Keratinocyte (primary cell): ENCODE measurements around the gene OVAAL. TPM values are rescaled to one million over a fixed set of nuclear protein-coding genes. Genes with fewer than 3 reads are reported as not detected.

Source experiments
- DNase-seq: peaks from one replicate; pipeline ENCODE4 v3.0.0-alpha.2; 2011; ENCODE audit warnings: low read depth, missing footprints, low spot score
- FAIRE-seq: peaks from 2 replicates; lab custom pipeline; 2011; peaks lifted over from hg19 to GRCh38; lab: Jason Lieb, UNC
- H2AFZ ChIP-seq: 2 replicates; pipeline ENCODE4 v1.6.0; 2012; ENCODE audit warnings: low read length, control low read depth, inconsistent platforms; ENCODE audit not compliant: control insufficient read depth
- H3K27ac ChIP-seq: 2 replicates; pipeline ENCODE4 v1.5.1; 2011; ENCODE audit warnings: low read length; ENCODE audit not compliant: control insufficient read depth, insufficient read depth
- H3K27me3 ChIP-seq: 3 replicates; pipeline ENCODE4 v1.6.0; 2011; ENCODE audit warnings: low read length; ENCODE audit not compliant: control insufficient read depth, insufficient read depth; ENCODE audit errors: extremely low read depth
- H3K36me3 ChIP-seq, 2 experiments: 2 replicates in 1 of 2; 3 replicates in 1 of 2; pipeline ENCODE4 v1.5.1; 2011; ENCODE audit warnings: low read length in 2 of 2, mild to moderate bottlenecking in 1 of 2; ENCODE audit not compliant: control insufficient read depth in 2 of 2, insufficient read depth in 2 of 2; ENCODE audit errors: extremely low read depth in 1 of 2
- H3K4me1 ChIP-seq: 3 replicates; pipeline ENCODE4 v1.5.1; 2011; ENCODE audit warnings: low read length; ENCODE audit not compliant: control insufficient read depth, insufficient read depth; ENCODE audit errors: extremely low read depth
- H3K4me2 ChIP-seq: 3 replicates; pipeline ENCODE4 v1.6.0; 2011; ENCODE audit warnings: low read depth, low read length; ENCODE audit not compliant: control insufficient read depth, insufficient read depth; ENCODE audit errors: extremely low read depth
- H3K4me3 ChIP-seq, 3 experiments: fragments of 200-600 bp in 1 of 3; sonication (generic) in 1 of 3; 2 replicates in 2 of 3; 3 replicates in 1 of 3; pipeline ENCODE4 v1.5.1; 2011 to 2016; ENCODE audit warnings: low read length in 3 of 3, mild to moderate bottlenecking in 3 of 3, control low read depth in 2 of 3, inconsistent platforms in 1 of 3, low read depth in 1 of 3, mixed read lengths in 1 of 3, mixed run types in 1 of 3, moderate library complexity in 1 of 3; ENCODE audit not compliant: control insufficient read depth in 2 of 3, insufficient read depth in 2 of 3; ENCODE audit errors: extremely low read depth in 1 of 3
- H3K79me2 ChIP-seq: 2 replicates; pipeline ENCODE4 v1.6.0; 2012; ENCODE audit warnings: low read length; ENCODE audit not compliant: control insufficient read depth, insufficient read depth
- H3K9ac ChIP-seq: 3 replicates; pipeline ENCODE4 v1.6.0; 2011; ENCODE audit warnings: low read length; ENCODE audit not compliant: control insufficient read depth, insufficient read depth; ENCODE audit errors: extremely low read depth
- H3K9me1 ChIP-seq: 3 replicates; pipeline ENCODE4 v1.6.0; 2011; ENCODE audit warnings: low read length; ENCODE audit not compliant: control insufficient read depth, insufficient read depth; ENCODE audit errors: extremely low read depth
- H3K9me3 ChIP-seq: 2 replicates; pipeline ENCODE4 v1.5.1; 2012; ENCODE audit warnings: low read depth, low read length; ENCODE audit not compliant: control insufficient read depth
- H4K20me1 ChIP-seq: 3 replicates; pipeline ENCODE4 v1.6.0; 2011; ENCODE audit warnings: low read length; ENCODE audit not compliant: control insufficient read depth, insufficient read depth; ENCODE audit errors: extremely low read depth
- EZH2 ChIP-seq: IDR thresholded peaks from one replicate; pipeline ENCODE4 v1.6.1; 2012; ENCODE audit warnings: inconsistent platforms, mild to moderate bottlenecking, low read length, moderate library complexity
- dilution Hi-C: fragments of 300-500 bp; cut with MboI; formaldehyde crosslinking; loops from one replicate; pipeline ENCODE4 v1.7.0; 2020; ENCODE audit warnings: low sequenced_read_pairs; ENCODE audit not compliant: extremely low pct_ligation_motif_present
- polyA plus RNA-seq, 5 experiments: library from polyadenylated mRNA; depleted of rRNA in 3 of 5; stranded (reverse) in 3 of 5; stranded (forward) in 1 of 5; unstranded in 1 of 5; fragments of >200 nt; gene quantifications; 1 replicate in 1 of 5; 2 replicates in 3 of 5; 3 replicates in 1 of 5; pipeline versions ENCODE4 v1.2.1 to v1.2.3, GENCODE V29; 2011 to 2012; ENCODE audit warnings: missing spikeins in 2 of 5, low read depth in 1 of 5, low replicate concordance in 1 of 5
- TF ChIP-seq, protein P1 (sequence below), 3 experiments: IDR thresholded peaks in 1 of 3; conservative IDR thresholded peaks in 1 of 3; optimal IDR thresholded peaks in 1 of 3; 2 replicates in 2 of 3; 3 replicates in 1 of 3; pipeline versions ENCODE3 to v1.5.1; 2011; ENCODE audit warnings: low read length in 3 of 3, mild to moderate bottlenecking in 3 of 3, moderate library complexity in 2 of 3, control low read depth in 1 of 3, inconsistent platforms in 1 of 3; ENCODE audit not compliant: insufficient read depth in 2 of 3; ENCODE audit errors: extremely low read depth in 1 of 3

The OVAAL gene
- polyA plus RNA-seq, 1 donor (not counting 4 experiments of a cell fraction or from before 2014, with no cell fraction given), result not detected

DNA sequence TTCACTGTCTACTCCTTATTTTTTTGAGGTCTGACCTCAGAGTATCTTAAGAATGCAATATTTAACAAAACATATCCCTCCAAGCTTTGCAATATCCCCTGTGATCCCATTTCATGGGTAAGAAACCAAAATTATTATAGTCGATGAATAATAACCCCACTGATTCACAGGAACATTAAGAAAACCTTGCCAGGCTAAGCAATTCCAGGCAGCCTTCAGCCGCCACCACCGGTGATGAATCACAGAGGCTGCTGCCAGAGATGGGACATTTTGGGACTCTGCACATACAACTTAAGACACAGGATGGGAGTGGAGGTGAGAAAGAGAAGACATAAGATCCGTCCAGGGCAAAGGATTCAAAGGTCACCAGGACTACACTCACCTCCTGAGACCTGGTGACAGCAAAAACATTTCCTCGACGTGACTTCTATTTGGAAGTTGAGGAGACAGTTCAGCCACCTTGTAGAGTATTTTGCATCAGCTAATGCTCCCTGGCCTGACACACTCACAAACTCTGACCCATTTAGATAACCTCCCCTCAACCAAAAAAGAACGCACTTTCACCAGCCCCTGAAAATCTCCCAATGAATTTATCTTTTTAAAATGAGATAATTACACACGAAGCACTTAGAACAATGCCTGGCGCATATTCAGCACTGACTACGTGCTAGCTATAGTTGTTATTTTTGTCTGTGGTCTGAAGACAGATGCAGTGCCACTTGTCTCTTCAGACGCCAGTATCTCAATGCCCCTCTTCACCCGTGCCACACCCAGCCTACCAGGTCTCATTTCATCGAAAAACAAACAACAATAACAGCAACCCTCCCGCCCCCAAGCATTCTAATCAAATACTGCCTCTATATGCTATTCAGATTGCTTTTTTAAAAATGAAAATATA is 17.8 kb upstream of the OVAAL start:
- Histone ChIP-seq H3K9ac (no peak overlapping the region), H3K36me3 (no peaks in the 10 kb centered on the region), H3K27ac (no peak overlapping the region), H3K9me3 (no peaks in the 10 kb centered on the region), H2AFZ (no peak overlapping the region), H3K4me2 (no peak overlapping the region), H3K4me1 (no peaks in the 10 kb centered on the region), H3K79me2 (no peaks in the 10 kb centered on the region), H4K20me1 (no peaks in the 10 kb centered on the region), H3K4me3 (no peak overlapping the region), H3K27me3 (no peaks in the 10 kb centered on the region), H3K9me1 (no peaks in the 10 kb centered on the region)
- FAIRE-seq, result no peak
- dilution Hi-C loops, result no loop called here
- no peak for TF ChIP-seq EZH2
- TF ChIP-seq, protein P1, sequence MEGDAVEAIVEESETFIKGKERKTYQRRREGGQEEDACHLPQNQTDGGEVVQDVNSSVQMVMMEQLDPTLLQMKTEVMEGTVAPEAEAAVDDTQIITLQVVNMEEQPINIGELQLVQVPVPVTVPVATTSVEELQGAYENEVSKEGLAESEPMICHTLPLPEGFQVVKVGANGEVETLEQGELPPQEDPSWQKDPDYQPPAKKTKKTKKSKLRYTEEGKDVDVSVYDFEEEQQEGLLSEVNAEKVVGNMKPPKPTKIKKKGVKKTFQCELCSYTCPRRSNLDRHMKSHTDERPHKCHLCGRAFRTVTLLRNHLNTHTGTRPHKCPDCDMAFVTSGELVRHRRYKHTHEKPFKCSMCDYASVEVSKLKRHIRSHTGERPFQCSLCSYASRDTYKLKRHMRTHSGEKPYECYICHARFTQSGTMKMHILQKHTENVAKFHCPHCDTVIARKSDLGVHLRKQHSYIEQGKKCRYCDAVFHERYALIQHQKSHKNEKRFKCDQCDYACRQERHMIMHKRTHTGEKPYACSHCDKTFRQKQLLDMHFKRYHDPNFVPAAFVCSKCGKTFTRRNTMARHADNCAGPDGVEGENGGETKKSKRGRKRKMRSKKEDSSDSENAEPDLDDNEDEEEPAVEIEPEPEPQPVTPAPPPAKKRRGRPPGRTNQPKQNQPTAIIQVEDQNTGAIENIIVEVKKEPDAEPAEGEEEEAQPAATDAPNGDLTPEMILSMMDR (optimal IDR thresholded peaks at IDR 0.05 in 1 of 3, IDR thresholded peaks at IDR 0.05 in 1 of 3, conservative IDR thresholded peaks at IDR 0.05 in 1 of 3; ENCODE audit: extremely low read depth in 1 of 3, insufficient read depth in 2 of 3, low read length in 3 of 3), result no peak
- DNase-seq, result no peak

DNA sequence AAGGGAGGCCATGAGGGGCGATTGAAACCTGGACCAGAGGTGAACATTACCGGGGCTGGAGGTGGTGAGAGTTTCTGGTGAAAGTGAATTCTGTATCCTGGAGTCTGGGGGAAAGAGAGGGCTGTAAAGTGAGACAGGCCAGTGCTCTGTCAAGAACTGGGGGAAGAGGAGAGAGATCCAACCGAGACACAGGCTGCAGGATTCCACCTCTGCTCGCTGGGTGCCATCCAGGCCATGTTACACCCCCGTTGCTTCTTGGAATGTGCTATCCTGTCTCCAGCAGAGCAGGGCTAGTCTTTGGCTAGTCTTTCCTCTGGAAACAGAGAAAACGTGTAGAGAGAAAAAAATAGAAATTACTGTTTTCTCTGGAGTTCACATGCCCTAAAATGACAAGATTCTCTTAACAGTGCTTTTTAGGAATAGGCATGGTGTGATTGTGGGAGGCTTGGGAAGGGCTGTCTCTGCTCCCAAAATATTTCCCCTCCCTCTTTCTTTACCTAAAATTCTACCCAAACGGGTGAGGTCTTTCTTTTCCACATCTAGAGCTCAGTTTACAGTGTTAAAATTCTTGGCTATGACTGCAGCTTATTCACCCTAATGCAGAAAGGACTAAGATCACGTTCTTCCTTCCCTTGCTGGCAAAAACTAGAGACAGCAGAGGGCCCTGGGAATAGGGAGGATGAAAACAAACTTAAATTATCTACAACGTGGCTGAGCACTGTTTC is 16.5 kb upstream of the OVAAL start:
- H3K27me3 ChIP-seq, result no peaks in the 10 kb centered on the region
- no peaks in the 10 kb centered on the region for H3K9me1 ChIP-seq
- no peak overlapping the region for H3K9ac ChIP-seq
- no peaks in the 10 kb centered on the region for H3K79me2 ChIP-seq
- DNase-seq, result no peak
- no peak overlapping the region for H2AFZ ChIP-seq
- H3K4me2 ChIP-seq, result no peak overlapping the region
- no peak overlapping the region for H3K4me3 ChIP-seq
- no peak for FAIRE-seq
- H3K9me3 ChIP-seq, result no peaks in the 10 kb centered on the region
- no peak overlapping the region for H3K27ac ChIP-seq
- no peaks in the 10 kb centered on the region for H3K36me3 ChIP-seq
- TF ChIP-seq EZH2, result no peak
- TF ChIP-seq, protein P1 (optimal IDR thresholded peaks at IDR 0.05 in 1 of 3, IDR thresholded peaks at IDR 0.05 in 1 of 3, conservative IDR thresholded peaks at IDR 0.05 in 1 of 3; ENCODE audit: extremely low read depth in 1 of 3, insufficient read depth in 2 of 3, low read length in 3 of 3), result no peak
- H4K20me1 ChIP-seq, result no peaks in the 10 kb centered on the region
- H3K4me1 ChIP-seq, result no peaks in the 10 kb centered on the region
- dilution Hi-C loops, result no loop called here
